ENCODE results near the gene BIVM.
"Not testable (repeated sequence)": the region's sequence is repeated elsewhere in the genome, so short reads cannot be mapped to it uniquely, and the experiment has no call there.

The BIVM gene

GRCh38 chr13:102776271-102776670 lies 22.6 kb upstream of the BIVM start:
- Mint-ChIP-seq H3K4me3 (no peak overlapping the region), H3K27me3 (no peaks in the 10 kb centered on the region), H3K4me1 (peaks cover 65% of the 10 kb centered on the region), H3K9me3 (peaks cover 5 to 6% of the 10 kb centered on the region in 2 donors), H3K27ac (no peak overlapping the region)
- DNase-seq: no peak
- ATAC-seq: no peak

DNA sequence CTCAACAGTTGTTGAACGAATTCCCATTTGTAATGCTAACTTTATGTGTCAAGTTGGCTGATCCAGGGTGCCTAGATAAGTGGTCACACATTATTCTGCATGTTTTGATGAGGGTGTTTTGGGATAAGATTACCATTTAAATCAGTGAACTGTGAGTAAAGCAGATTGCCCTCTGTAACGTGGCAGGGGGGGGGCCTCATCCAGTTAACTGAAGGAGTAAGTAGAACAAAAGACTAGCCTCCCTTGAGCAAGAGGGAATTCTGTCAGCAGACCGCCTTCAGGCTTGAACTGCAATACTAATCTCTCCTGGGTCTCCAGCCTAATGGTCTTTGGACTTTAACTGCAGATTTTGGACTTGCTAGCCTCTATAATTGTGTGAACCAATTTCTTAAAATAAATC lies 21.2 kb upstream of the BIVM start:
- Mint-ChIP-seq H3K4me1 (peaks cover 52% of the 10 kb centered on the region), H3K4me3 (no peak overlapping the region), H3K9me3 (peaks cover 7 to 21% of the 10 kb centered on the region in 2 donors), H3K27ac (no peak overlapping the region), H3K27me3 (no peaks in the 10 kb centered on the region)
- DNase-seq: no peak
- no peak for ATAC-seq

DNA sequence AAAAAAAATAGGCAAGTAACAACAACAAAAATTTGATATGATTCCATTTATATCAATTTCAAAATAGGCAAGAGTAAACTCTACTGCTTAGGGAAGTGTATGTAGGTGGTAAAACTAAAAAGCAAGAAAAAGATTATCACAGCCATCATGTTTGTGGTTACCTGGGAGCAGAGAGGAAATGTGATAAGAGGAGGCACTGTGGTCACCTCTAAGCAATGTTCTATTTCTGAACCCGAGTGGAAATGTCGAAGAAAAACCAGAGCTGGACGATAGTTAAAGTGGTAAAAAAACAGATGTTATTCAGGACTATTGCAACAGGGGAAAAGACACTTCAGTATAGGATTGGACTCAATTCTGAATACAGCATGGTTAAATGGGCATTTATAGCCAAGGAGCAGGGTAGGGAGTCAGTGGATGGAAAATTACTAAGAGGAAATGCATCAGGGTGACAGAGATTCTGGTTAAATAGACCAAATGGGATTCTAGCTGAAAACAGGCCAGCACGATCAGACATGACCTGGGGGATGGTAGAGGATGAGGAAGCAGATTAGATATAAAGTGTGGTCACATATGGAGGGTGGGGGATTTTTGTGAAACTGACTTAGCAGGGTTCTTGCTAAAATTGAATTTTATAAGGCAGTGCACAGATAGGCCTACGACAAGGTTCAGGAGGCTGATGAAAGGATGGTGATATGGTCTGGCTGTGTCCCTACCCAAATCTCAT lies 19.3 kb upstream of the BIVM start:
- H3K4me3 Mint-ChIP-seq: peak overlapping the region; percentile 53 to 55
- peak overlapping the region; percentile 82 to 93 for H3K27ac Mint-ChIP-seq
- DNase-seq (peak; percentile 28 to 42), ATAC-seq (peak; percentile 90)
- peaks cover 7 to 21% of the 10 kb centered on the region in 2 donors for H3K9me3 Mint-ChIP-seq
- peaks cover 40% of the 10 kb centered on the region for H3K4me1 Mint-ChIP-seq
- no peaks in the 10 kb centered on the region for H3K27me3 Mint-ChIP-seq

DNA sequence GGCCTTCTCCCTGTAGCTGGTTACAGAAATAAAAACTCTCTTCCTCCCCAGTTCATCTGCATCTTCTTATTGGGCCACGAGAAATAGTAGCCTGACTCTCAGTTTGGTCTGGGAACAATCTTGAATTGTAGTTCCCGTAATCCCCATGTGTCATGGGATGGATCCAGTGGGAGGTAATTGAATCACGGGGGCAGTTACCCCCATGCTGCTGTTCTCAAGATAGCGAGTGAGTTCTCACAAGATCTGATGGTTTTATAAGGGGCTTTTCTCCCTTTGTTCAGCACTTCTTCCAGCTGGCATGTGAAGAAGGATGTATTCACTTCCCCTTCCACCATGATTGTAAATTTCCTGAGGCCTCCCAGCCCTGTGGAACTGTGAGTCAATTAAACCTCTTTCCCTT lies 18.3 kb upstream of the BIVM start:
- peaks cover 7 to 21% of the 10 kb centered on the region in 2 donors for H3K9me3 Mint-ChIP-seq
- not testable (repeated sequence) for ATAC-seq, H3K27me3 Mint-ChIP-seq, H3K4me3 Mint-ChIP-seq, DNase-seq
- peak overlapping the region; percentile 54 to 82 for H3K27ac Mint-ChIP-seq
- peaks cover 34% of the 10 kb centered on the region for H3K4me1 Mint-ChIP-seq

DNA sequence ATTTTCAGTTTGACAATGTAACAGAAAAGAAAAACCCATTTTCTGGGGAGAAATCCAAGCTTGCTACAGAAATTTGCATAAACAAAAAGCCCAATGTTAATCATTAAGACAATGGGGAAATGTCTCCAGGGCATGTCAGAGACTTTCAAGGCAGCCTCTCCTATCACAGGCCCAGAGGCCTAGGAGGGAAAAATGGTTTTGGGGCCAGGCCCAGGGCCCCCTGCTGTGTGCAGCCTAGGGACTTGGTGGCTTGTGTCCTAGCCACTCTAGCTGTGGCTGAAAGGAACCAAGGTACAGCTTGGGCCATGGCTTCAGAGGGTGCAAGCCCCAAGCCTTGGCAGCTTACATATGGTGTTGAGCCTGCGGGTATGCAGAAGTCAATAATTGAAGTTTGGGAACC lies 17.3 kb upstream of the BIVM start:
- no peak overlapping the region for H3K4me3 Mint-ChIP-seq
- H3K9me3 Mint-ChIP-seq: peaks cover 7 to 21% of the 10 kb centered on the region in 2 donors
- peaks cover 28% of the 10 kb centered on the region for H3K4me1 Mint-ChIP-seq
- ATAC-seq (no peak), DNase-seq (no peak)
- no peaks in the 10 kb centered on the region for H3K27me3 Mint-ChIP-seq
- no peak overlapping the region for H3K27ac Mint-ChIP-seq

DNA sequence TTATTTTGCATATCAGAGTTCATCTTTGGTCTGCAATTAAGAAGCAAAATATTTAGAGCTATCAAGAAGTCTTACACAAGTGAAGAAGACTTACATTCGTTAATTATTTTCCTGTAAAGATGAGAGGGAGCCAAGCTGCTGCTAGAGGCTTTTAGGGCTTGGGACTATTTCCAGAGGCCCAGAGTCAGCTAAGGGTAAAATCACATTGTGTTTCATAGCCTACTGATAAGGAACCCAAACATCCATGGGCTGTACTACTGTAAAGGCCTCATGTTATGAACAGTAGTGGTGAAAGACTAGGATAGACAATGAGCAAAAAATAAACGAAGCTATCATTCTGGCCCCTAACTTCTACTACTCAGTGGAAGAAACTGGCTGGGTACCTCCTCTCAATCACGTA lies 14.4 kb upstream of the BIVM start:
- no peak for ATAC-seq
- H3K4me3 Mint-ChIP-seq: no peak overlapping the region
- H3K27me3 Mint-ChIP-seq: no peaks in the 10 kb centered on the region
- no peak for DNase-seq
- no peak overlapping the region for H3K27ac Mint-ChIP-seq
- peaks cover 7 to 21% of the 10 kb centered on the region in 2 donors for H3K9me3 Mint-ChIP-seq
- H3K4me1 Mint-ChIP-seq: peaks cover 19% of the 10 kb centered on the region

DNA sequence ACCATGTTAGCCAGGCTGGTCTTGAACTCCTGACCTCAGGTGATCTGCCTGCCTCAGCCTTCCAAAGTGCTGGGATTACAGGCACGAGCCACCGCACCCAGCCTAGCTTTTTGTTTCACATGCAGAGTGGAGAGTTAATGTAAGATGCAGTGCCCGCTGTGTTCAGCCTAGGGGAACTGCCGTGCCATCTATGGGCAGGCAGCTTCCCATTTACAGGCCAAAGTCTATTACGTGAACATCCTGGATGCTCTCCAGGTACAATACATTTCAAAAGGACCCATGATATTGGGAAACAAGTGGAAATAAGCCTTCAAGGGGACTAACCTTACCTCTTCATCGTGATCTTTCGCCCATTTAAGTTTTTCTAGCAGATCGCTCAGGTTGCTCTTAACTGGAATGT lies 10.2 kb upstream of the BIVM start:
- ATAC-seq (no peak), DNase-seq (no peak)
- Mint-ChIP-seq H3K27ac (no peak overlapping the region), H3K27me3 (no peaks in the 10 kb centered on the region), H3K4me3 (no peak overlapping the region), H3K9me3 (no peaks in the 10 kb centered on the region), H3K4me1 (no peaks in the 10 kb centered on the region)

DNA sequence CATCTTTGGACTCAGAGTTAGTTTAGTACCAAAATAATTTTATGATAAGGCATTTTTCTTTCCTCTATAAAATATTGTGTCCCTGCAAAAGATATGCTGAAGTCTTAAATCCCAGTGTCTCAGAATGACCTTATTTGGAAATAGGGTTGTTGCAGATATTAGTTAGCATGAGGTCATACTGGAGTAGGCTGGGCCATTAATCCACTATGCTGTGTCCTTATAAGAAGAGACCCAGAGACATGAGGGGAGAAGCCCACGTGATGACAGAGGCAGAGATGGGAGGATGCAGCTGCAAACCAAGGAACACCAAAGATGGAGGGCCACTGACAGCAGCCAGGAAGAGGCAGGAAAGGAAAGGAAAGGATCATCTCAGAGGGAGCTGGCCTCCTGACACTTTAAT lies 6.5 kb upstream of the BIVM start:
- no peaks in the 10 kb centered on the region for H3K9me3 Mint-ChIP-seq
- peaks cover 4% of the 10 kb centered on the region for H3K4me1 Mint-ChIP-seq
- no peaks in the 10 kb centered on the region for H3K27me3 Mint-ChIP-seq
- H3K27ac Mint-ChIP-seq: peak overlapping the region in 1 of 2 donors; percentile 82
- H3K4me3 Mint-ChIP-seq: no peak overlapping the region
- DNase-seq (no peak), ATAC-seq (no peak)

DNA sequence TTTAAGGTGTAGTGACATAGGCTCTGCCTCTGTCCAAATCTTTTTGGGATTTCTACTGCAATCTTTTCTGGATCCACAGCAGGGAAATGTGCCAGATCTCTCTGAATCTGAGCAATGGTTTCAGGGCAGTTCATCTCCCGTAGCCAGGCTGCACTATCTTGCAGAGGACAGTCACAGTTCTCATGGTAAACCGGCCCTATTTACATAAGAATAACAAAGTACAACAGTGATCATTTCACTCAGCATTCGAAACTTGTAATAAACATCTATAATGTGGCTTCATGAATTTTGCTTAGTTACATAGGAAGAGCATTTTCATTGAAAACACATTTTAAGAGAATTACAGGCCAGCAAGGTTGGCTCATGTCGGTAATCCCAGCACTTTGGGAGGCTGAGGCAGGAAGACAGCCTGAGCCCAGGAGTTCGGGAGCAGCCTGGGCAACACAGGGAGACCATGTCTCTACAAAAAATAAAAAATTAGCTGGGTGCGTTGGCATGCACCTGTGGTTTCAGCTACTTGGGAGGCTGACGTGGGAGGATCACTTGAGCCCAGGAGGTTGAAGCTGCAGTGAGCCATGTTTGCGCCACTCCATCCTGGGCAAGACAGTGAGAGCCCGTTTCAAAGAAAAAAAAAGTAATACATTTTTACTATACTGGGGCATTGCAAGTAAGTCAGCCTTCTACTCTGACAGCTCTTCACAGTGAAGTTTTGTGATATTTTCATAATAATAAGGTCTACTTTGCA lies 5.1 kb upstream of the BIVM start:
- peaks cover 15% of the 10 kb centered on the region for H3K4me1 Mint-ChIP-seq
- ATAC-seq (no peak), DNase-seq (no peak)
- no peak overlapping the region for H3K27ac Mint-ChIP-seq
- H3K27me3 Mint-ChIP-seq: no peaks in the 10 kb centered on the region
- H3K9me3 Mint-ChIP-seq: no peaks in the 10 kb centered on the region
- H3K4me3 Mint-ChIP-seq: no peak overlapping the region

DNA sequence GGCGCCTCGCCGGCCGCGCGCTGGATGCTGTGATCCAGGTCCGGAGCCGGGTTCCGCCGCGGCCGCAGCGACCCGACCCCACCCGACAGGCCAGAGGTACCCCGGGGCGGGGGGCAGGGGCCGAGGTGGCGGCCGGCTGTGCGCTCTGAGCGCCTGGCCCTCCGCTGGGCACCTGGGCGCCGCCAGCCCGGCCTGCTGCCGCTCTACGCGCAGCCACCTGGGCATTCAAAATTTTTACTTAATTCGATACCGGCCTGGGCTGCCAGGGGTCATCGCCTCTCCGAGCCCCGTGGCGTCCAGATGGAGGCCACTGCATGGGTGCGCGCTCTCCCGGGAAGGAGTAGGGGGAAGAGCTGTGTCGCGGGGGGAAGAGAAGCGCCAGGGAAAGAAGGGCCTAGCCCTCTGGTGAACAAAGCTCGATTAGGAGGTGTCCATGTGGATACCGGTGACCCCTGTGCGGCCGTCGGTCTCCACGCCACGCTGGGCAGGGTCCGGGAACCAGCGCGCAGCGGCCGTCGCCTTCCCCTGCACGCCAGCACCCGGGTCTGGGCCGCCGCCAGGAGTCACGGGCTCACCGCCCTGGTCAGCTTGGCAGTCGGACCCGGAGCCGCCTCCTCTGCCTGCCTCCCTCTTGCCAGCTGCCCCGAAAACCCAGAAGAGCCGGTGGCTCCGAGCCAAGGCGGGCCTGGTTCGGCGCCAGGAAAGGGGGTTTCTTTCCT lies 666 bp downstream of the BIVM start:
- peak overlapping the region; percentile 95 to 98 for H3K4me3 Mint-ChIP-seq
- ATAC-seq: peak; percentile 12

DNA sequence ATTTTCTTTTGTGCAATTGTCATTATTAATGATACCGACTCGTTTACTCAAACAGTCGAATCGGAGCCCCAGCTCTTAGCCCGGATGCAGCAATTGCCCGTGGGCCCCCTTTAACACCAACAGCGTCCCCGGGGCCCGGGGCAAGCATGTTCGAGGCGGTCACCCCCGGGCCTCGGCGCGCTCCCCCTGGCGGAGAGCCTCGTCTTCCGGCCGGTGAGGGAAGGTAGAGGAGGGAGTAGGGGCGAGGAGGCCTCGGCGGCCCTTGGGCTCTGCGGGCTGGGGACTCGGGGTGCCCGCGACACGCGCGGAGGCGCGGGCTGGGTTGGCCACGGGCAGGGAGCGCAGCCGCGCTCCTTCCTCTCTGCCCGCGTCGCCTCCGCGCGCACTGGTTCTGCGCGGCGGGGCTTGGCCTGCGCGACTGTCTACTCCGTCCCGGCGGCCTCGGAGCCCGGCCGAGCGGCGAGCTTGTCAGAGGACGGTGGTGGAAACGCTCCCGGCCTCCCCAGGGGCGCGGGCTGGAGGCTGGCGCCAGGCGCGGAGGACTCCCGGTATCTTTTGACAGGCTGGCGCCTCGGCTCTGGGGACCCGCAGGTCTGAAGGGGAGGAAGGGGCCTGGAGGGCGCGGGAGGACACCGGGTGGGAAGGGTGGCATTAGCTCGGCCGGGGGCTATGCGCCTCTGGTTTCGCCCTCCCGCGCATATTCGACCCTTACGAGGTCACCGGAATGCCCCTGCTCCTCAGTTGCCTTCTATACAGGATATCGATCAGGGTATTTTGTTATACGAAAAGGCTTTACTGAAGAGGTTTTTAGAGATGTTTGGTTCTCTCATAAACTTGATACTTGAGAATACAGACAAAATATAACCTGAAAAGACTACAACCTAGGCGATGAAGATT lies 1.5 kb downstream of the BIVM start:
- Mint-ChIP-seq H3K4me3 (peak overlapping the region; percentile 95 to 98), H3K4me1 (peaks cover 38% of the 10 kb centered on the region), H3K9me3 (no peaks in the 10 kb centered on the region), H3K27ac (peak overlapping the region; percentile 80 to 82), H3K27me3 (no peaks in the 10 kb centered on the region)
- DNase-seq (peak; percentile 90 to 92), ATAC-seq (peak; percentile 89)

More for the DNA sequence above, 666 bp downstream of the BIVM start:
- H3K27ac Mint-ChIP-seq: peak overlapping the region; percentile 80 to 82
- no peaks in the 10 kb centered on the region for H3K27me3 Mint-ChIP-seq
- no peaks in the 10 kb centered on the region for H3K9me3 Mint-ChIP-seq
- peaks cover 38% of the 10 kb centered on the region for H3K4me1 Mint-ChIP-seq
- no peak for DNase-seq

DNA sequence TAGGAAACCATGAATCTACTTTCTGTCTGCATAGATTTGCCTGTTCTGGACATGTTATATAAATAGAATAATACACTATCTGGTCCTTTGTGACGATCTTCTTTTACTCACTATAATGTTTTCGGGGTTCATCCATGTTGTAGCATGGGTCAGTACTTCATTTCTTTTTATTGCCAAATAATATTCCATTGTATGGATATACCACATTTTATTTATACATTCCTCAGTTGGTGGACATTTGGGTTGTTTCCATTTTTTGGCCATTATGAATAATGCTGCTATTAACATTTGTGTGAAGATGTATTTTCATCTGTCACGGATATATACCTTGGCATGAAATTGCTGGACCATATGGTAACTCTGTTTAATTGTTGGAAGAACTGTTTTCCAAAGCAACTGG lies 6.8 kb downstream of the BIVM start:
- Mint-ChIP-seq H3K27ac (no peak overlapping the region), H3K4me3 (no peak overlapping the region), H3K4me1 (peaks cover 32% of the 10 kb centered on the region), H3K27me3 (no peaks in the 10 kb centered on the region), H3K9me3 (peaks cover 4 to 6% of the 10 kb centered on the region in 2 donors)
- no peak for DNase-seq
- no peak for ATAC-seq

GRCh38 chr13:102807699-102808098 lies 8.8 kb downstream of the BIVM start:
- Mint-ChIP-seq H3K4me3 (no peak overlapping the region), H3K27ac (no peak overlapping the region), H3K27me3 (no peaks in the 10 kb centered on the region), H3K9me3 (peaks cover 4 to 6% of the 10 kb centered on the region in 2 donors), H3K4me1 (peaks cover 30% of the 10 kb centered on the region)
- ATAC-seq (no peak), DNase-seq (no peak)

- H3K27ac Mint-ChIP-seq: peak overlapping the region in 1 of 2 donors; percentile 54
- H3K4me3 Mint-ChIP-seq: no peak overlapping the region
- ATAC-seq (no peak), DNase-seq (no peak)
- H3K9me3 Mint-ChIP-seq: peaks cover 4 to 6% of the 10 kb centered on the region in 2 donors
- H3K4me1 Mint-ChIP-seq: peaks cover 31% of the 10 kb centered on the region
- H3K27me3 Mint-ChIP-seq: no peaks in the 10 kb centered on the region
These were observed 13.8 kb downstream of the BIVM start for GRCh38 chr13:102812611-102813287.
